Tongue (tissue), 2 donors: ENCODE data around the gene NCL. TPM values are rescaled to one million over a fixed set of nuclear protein-coding genes. Genes with fewer than 3 reads are reported as not detected.

Experiments
- DNase-seq: peaks from one replicate; pipeline ENCODE4 v3.0.0-alpha.2; 2015
- total RNA-seq: library from RNA; depleted of rRNA; stranded (reverse); fragments of >200 nt; gene quantifications from one replicate; pipeline ENCODE4 v1.2.3, GENCODE V29; 2014

Gene NCL, protein sequence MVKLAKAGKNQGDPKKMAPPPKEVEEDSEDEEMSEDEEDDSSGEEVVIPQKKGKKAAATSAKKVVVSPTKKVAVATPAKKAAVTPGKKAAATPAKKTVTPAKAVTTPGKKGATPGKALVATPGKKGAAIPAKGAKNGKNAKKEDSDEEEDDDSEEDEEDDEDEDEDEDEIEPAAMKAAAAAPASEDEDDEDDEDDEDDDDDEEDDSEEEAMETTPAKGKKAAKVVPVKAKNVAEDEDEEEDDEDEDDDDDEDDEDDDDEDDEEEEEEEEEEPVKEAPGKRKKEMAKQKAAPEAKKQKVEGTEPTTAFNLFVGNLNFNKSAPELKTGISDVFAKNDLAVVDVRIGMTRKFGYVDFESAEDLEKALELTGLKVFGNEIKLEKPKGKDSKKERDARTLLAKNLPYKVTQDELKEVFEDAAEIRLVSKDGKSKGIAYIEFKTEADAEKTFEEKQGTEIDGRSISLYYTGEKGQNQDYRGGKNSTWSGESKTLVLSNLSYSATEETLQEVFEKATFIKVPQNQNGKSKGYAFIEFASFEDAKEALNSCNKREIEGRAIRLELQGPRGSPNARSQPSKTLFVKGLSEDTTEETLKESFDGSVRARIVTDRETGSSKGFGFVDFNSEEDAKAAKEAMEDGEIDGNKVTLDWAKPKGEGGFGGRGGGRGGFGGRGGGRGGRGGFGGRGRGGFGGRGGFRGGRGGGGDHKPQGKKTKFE
- total RNA-seq = 262 TPM

DNA sequence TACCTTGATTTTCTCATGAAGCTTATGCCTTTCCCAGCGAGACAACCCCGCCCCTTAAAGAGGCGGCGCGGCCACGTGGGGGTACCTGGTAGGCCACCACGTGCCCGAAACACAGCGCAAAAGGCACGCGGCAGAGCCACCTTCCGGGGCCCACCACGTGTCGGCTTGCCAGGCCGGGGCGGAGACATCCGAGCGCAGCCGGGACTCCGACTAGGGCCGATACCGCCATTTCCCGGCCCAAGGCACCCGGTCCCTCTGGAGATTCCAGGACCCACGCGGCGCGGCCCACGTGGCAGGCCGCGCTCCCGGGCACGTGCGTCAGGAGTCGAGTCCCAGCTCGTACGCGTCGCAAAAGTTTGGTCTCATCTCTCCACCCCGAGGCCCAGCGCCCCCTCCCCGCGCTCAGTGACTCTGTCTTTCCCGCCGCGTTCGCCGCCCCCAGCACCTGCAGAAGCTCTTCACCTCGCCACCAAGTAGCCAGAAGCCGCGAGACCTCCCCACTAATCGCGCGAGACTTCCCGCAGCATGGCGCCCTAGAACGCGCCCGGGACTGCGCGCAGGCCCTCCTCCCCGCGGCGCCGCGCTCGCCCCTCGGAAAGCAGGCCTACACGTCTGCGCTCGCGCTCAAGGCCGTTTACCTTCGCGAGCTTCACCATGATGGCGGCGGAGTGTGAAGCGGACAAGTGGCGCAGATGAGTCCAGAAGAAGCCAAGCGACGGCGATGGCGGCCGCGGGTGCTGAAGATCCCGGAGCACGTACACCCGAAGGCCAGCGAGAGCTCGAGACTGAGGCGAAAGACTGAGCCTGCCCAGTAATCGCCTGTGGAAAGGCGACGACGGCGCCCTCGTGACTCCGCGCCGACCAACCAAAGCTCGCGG lies at the start of gene NCL:
Gene NCL (minus strand): TSS at position 787 of the 878 bp plus-strand sequence. CDS start 131 bp downstream, at position 656.
- peak; percentile 93 for DNase-seq

DNA sequence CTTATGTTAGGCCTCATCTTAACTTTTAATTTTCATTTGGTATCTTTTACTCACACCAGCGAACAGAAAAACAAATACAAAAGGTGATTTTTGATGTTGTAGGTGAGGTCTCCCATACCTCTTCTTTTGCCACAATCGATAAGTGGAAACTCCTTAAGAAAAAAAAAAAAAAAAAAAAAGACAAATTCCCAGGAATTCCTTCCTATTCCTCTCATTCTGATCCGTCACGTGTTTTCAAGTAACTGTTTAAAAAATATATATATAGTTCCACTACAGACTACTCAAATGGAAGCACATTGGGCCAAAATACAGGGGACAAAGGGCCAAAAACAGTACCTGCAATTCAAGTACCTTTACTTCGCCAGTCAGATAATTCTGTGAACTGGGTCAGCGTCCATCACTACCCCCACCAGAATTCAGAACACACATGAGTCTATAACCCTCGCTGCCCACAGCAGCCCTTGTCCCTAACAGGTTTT lies 49.5 kb upstream of the NCL start:
- DNase-seq = no peak

DNA sequence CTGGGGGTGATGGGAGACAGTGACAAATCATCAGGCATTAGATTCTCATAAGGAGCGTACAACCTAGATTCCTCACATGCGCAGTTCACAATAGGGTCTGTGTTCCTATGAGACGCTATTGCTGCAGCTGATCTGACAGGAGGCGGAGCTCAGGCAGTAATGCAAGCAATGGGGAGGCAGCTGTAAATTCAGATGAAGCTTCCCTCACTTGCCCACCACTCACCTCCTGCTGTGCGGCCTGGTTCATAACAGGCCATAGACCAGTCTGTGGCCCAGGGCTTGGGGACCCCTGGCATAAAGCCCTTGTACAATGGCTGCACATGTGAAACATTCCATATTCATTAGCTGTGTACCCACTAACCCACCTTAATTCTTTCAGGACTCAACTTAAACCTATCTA lies 47.9 kb upstream of the NCL start:
- DNase-seq = peak; percentile 58

DNA sequence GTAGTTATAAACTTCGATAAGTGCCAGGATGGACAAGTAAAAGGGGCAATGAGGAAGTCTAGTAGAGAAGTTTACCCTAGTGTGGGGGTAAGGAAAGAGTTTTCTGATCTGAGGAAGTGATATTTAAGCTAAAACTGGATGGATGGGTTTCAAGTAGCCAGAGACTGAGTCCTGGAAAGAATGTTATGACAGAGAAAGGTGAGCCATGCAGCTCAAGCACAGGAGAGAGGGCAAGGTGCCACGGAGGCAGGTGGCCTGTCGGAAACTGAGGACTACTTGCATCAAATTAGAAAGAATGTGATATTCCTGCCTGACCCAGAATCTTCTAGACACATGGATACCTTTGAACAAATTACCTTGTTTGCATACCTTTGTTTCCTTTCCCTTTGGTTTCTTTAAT lies 39.5 kb upstream of the NCL start:
- no peak for DNase-seq

DNA sequence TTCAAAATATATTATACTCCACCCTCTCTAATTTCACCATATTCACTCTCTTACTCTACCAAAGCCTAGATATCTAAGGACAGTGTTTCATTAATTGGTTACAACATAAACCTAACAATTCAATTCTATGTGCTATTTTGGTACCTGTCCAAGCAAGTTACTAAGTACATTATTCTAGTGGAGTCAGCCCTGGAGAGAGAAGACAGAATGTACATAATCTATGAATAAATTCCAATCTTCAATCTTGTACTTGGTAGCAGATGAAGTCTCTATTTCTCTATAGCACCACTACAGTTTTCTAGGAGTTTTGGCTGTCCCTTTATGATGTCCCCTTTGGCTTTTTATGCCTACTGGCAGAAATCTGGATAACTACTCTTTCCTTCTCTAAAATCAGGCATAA lies 38.3 kb upstream of the NCL start:
- no peak for DNase-seq

DNA sequence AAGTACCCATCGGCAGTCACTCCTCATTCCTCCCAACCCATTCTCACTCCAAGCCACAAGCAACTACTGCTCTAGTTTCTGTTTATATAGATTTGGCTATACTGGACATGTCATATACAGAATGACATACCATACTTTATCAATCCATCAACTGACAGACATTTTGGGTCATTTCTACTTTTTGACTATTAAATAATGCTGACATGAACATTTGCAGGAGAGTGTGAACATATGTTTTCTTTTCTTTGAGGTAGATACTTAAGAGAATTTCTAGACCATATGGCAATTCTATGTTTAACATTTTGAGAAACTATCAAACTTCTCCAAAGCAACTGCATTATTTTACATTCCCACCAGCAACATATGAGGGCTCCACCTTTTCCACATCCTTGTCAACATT lies 33.4 kb upstream of the NCL start:
- DNase-seq = no peak

DNA sequence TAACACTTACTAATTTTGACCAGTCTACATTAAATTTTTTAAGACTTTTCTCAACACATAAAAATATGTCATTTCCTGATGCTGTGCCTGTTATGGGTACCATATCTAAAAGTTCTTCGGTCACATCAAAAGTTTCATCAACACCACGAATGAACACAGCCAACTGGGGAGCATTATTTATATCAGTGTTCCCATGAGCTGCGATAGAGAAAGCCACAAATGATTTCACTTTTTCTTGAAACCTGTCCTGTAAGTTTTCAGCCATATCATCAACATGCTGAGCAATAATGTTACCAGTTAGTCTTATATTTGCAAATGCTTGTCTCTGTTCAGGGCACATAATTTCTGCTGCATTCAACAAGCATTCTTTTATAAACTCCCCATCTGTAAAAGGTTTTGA lies 30.4 kb upstream of the NCL start:
- DNase-seq = no peak

DNA sequence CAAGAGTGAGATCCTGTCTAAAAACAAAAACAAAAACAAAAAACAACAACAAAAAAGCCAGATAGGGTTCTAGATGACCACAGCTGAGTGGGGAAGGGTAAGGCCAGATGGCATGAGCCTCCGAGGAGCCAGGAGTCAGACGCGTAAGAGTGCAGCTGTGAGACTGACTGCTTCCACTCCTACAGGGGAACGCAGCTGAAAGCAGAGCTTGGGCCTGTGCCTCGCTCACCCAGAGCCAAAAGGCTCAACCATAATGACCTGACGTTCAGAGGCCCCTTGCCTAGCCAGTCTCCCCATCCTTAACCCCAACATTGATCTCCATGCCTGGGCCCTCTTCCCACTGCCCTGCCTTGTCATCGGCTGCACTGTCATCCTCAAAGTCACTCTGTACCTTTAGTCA lies 26.5 kb upstream of the NCL start:
- DNase-seq = no peak

DNA sequence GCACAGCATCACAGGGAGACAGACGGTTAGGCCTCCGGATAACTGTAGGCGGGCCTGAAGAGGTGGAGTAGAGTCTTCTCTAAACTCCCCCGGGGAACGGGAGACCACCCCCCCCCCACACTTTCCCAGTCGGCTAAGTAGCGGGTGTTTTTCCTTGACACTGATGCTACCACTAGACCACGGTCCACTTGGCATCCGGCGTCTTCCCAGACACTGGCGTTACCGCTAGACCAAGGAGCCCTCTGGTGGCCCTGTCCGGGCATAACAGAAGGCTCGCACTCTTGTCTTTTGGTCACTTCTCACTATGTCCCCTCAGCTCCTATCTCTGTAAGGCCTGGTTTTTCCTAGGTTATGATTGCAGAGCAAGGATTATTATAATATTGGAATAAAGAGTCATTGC lies 25.7 kb upstream of the NCL start:
- DNase-seq = no peak

DNA sequence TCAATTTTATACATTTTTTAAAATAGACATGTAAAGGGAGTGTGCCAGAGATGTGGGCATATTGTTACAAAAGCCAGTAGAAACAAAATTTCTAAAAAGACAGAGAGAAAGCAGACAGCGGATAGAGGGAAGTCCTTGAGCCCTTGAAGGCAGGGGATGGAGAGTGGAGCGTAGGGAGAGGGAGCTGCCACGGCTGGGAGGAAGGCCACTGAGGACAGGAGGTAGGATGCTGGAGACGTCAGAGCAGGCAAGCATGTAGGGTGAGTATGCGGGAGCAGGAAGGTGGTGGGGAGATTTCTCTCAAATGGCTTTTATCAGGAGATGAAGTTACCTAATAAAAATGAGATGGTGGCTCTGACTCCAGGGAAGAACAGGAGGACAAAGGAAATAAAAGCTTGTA lies 24.0 kb upstream of the NCL start:
- DNase-seq = no peak

DNA sequence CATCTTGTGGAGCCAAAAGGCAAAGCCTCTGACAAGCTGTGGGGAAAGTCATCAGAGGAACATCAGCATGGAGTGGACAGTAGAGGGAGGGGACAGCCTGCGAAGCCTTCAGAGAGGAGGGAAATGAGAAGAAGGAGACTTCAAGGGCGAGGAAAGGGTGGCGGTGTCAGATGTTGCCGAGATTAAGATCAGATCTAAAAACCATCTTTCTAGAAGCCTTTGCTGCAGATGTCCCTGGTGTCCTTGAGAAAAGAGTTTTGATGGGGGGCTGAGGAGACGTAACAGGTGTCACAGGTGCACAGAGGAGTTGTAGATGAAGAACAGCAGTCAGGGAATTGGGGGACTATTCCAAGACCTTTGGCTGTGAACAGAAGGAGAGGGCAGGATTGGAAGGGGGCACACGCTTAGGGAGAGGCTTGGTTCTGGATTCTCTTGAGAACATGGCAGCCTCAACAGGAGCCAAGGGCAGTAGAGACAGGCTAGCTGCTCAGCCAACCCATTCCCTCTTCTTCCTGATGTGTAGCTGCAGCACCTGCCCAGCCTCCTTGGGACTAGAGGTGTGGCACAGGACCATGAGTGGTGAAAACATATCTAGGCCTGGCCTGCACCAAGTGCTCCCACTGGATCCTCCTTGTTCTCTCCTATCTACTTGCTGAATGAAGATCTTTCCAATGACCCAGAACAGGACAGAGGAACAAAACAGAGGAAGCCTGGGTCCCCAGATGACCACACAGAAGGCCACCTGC lies 22.7 kb upstream of the NCL start:
- DNase-seq = no peak

DNA sequence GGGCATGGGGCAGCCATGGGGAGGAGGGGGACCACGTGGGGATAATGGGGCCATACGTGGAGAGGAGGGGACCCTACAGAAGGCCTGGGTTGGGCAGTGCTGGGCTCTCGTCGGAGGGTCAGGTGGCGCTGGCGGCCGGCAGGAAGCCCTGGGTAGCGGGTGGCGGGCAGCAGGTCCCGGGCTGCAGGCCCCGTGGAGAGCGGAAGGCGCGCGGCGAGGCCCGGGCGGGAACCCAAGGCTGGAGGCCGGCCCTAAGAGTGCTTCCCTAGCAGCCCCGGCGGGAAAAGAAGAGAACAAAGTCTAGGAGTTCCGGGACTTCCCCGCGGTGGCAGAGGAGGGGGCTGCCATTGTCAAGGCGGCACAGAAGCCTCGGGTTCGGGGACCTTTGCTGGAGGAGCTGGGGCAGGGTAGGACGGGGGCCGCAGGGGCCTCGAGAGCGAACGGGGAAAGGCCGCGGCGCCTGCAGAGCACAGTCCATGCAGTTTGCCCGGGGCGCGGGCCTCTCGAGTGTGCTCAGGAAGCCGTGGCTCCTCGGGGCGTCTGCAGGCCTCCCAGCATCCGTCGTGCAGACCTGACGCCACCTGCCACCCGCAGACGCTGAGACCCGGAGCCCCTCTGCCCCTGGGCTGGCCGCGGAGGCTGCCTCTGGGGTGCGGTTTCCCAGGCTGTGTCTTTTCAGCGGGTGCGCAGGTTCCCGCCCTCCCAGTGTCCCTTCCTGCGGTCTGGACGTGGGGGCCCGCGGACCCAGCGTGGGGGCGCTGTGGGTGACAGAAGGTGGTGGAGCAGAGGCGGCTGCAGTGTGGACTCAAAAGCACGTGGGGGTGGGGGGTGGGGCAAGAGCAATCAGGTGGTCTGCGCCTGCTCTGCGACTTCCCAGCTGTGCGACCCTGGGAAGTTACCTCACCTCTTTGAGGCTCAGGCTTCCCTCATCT lies 19.4 kb upstream of the NCL start:
- DNase-seq = peak; percentile 31

DNA sequence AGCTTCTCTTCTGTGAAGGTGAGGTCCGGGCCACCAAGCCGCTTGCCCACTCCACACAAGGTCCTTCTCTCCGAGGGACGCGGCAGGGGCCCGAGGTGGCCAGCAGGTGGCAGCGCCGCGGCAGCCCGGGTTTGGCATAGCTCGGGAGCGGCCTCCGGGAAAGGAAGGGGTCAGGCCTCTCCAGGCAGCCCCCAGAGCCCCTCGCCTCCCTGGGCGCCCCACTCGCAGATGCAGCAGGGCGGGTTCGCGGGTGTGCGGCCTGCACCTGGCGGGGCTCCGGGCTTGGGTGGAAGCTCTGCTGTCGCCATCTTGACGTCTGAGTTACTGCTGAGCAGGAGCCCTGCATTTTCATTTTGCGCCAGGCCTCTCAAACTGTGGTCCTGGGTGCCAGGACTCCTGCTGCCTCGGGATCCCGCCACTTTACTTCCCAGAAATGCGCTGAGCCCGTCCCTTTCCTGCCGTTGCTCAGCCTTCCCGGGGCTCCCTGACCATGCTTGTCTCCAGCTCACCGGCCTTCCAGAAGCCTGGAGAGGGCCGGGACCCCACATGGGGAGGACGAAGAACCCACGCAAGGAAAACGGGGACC lies 18.6 kb upstream of the NCL start:
- DNase-seq = peak; percentile 78

DNA sequence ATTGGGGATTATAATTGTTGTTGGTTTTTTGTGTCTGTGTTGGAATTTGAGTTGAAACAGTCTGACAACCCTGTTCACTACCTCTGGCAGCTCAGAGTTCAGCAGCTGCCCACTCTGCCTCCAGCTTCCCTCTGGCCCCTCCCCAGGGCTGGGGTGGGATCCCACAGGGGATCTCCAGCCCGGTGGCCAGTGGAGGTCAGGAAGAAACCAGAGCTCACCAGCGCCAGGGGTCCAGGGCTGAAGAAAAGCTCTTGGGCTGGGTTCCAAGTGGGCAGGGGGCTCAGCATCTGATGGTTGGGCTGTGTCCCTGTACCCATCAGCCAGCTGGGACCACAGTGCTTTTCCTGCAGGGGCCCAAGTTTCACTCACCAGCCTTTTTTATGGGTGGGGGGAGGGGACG lies 16.5 kb upstream of the NCL start:
- DNase-seq = no peak

DNA sequence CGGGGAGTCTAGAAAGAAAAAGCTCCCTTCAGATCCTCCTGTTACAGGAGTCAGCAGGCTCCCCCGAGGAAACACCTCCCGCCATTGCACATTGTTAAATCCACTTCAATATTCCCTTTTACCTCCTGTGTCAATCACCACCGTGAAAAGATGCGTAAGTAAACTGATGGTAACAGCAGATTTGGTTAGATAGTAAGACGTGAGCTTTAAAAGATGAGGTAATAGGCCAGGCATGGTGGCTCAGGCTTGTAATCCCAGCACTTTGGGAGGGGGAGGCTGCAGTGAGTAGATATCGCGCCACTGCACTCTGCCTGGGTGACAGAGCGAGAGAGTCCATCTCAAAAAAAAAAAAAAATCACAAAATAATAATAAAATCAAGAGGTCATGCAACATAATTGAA lies 15.2 kb upstream of the NCL start:
- DNase-seq = no peak

DNA sequence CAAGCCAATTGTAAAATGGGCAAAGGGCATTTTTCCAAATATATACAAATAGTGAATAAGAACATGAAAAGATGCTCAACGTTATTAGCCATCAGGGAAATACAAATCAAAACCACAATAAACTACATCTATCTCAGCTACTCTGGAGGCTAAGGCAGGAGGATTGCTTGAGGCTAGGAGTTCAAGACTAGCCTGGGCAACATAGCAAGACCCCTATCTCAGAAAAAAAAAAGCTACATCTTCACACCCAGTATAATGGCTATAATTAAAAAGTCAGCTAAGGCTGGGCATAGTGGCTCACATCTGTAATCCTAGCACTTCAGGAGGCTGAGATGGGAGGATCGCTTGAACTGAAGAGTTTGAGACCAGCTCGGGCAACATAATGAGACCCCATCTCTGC lies 12.6 kb upstream of the NCL start:
- no peak for DNase-seq

DNA sequence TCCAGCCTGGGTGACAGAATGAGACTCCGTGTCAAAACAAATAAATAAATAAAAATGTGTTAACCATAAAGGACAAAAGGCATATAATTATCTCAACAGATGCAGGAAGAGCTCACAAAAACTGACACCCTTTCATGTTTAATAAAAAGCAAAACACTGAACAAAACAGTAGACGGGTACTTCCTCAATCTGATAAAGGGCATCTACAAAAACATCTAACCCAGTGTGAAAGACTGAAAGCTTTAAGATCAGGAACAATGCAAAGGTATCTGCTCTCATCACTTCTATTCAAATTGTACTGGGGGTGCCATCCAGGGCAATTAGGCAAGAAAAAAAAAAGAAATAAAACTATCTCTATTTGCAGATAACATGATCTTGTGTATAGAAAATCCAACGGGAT lies 11.7 kb upstream of the NCL start:
- DNase-seq = no peak

DNA sequence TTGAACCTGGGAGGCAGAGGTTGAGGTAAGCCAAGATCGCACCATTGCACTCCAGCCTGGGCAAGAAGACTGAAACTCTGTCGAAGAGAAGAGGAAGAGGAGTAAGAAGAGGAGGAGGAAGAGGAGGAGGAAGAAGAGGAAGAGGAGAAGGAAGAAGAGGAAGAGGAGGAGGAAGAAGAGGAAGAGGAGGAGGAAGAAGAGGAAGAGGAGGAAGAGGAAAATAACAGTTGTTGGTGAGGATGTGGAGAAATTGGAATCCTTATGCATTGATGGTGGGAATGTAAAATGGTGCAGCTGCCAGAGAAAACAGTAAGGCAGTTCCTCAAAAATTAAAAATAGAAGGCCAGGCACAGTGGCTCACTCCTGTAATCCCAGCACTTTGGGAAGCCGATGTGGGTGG lies 8.5 kb upstream of the NCL start:
- no peak for DNase-seq

DNA sequence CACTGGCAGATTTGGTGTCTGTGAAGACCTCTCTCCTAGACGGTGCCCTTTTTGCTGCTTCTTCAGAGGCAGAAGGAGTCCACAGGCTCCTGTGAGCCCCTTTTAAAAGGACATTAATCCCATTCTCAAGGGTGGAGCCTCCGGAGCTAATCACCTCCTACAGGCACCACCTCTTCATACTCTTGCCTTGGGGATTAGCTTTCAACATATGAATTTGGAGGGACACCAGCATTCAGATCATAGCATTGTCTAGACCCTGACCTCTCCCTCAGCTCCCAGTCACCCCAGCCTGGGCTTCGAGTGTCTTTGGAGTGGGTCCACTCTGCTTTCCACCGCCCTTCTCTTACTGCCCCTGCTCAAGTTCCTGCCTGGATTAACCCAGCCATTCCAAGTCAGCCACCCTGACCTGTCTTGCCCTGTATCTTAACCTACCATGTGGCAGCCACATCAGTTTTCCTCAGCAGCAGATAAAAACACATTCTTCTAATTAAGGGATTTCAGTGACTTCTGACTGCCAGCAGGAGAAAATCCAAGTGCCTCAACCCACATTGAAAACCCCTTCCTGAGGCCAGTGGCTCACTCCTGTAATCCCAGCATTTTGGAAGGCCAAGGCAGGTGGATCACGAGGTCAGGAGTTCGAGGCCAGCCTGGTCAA lies 6.1 kb upstream of the NCL start:
- DNase-seq = no peak

DNA sequence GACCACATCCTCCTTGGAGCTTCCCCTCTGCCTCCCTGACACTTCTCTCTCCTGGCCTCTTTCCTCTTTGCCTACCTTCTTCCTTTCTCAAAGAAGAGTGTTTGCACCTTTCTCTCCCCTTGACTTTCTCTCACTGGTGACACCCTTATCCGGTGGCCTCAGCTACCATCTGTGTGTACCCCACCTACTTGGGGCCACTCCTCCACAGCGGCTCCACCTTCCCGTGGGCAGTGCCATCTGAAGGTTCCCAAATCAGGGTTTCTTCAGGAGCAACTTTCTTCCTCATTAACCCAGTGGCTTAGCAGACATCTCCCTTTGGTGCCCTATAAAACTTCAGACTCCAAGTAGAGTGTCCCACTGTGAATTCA lies 5.3 kb upstream of the NCL start:
- no peak for DNase-seq
